ENCODE results near the gene RSPH6A. TPM values are rescaled to one million over a fixed set of nuclear protein-coding genes. Genes with fewer than 3 reads are reported as not detected.

Gene RSPH6A
- total RNA-seq, 1 donor, result 0.18 TPM

DNA sequence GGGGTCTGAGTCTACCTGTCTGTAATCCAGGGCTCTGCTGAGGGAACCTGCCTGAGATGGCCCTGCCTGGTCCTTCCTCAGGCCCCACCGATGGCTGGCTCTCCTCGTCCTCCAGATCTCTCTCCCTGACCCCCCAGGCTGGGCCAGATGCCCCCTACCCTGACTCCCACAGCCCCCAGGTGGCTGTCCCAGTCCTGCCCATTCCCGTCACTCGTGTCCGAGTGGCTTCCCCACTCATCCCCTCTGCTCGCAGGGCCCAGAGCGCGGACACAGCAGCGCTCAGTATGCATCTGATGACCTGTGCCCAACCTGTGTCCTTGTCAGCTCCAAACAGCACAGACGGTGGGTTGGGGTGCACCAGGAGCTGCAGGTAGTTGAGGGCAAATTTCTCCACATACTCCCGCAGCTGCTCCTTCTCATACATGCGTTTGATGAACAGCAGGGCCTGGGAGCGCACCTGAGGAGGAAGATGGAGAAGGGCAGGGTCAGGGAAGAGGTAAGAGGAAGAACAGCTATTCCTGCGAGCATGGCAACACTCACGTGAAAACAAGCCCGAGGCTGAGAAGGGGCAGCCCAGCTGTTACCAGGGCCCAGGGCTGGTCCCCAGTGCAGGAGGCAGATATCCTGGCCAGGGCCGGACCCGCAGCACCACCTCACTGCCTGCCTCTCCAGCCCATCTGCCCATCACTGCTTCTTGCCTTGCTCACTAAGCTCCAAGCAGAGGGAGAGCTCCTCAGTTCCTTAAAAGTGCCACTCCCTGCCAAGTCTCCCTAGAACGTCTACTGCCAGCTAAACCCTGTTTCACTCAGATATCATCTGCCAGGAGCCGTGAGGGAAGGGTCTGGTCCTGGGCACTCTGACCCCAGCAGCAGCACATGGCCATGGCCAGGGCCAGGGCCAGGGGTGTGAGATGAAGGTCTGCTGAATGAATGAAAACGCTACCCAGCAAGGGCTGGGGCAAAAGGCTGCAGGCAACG is 11.1 kb upstream of the RSPH6A start:
- TF ChIP-seq, protein P1, sequence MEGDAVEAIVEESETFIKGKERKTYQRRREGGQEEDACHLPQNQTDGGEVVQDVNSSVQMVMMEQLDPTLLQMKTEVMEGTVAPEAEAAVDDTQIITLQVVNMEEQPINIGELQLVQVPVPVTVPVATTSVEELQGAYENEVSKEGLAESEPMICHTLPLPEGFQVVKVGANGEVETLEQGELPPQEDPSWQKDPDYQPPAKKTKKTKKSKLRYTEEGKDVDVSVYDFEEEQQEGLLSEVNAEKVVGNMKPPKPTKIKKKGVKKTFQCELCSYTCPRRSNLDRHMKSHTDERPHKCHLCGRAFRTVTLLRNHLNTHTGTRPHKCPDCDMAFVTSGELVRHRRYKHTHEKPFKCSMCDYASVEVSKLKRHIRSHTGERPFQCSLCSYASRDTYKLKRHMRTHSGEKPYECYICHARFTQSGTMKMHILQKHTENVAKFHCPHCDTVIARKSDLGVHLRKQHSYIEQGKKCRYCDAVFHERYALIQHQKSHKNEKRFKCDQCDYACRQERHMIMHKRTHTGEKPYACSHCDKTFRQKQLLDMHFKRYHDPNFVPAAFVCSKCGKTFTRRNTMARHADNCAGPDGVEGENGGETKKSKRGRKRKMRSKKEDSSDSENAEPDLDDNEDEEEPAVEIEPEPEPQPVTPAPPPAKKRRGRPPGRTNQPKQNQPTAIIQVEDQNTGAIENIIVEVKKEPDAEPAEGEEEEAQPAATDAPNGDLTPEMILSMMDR (IDR thresholded peaks at IDR 0.05; ENCODE audit: insufficient read depth, low read length), result no peak
- no peak for DNase-seq (ENCODE audit: low read depth)
- no peak overlapping the region for H3K4me3 ChIP-seq (ENCODE audit: low read depth, low read length)

DNA sequence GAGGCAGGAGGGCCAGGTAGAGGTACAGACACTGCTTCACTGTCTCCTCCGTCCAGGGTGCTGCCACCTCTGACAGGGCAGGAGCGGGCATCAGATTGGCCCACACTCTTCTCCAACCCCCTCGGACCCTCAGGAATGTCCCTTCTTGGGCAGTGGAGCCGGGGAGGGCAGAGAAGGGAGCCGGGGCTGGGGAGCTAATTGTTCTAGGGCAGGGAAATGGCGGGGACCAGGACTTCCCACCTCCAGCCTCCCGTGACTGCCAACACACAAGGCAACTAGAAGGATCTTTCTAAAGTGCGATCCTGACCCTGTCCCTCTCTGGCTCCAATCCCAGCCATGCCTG is 10.1 kb upstream of the RSPH6A start:
- no peak for DNase-seq (ENCODE audit: low read depth)
- TF ChIP-seq, protein P1 (IDR thresholded peaks at IDR 0.05; ENCODE audit: insufficient read depth, low read length), result no peak
- H3K4me3 ChIP-seq (ENCODE audit: low read depth, low read length), result no peak overlapping the region

DNA sequence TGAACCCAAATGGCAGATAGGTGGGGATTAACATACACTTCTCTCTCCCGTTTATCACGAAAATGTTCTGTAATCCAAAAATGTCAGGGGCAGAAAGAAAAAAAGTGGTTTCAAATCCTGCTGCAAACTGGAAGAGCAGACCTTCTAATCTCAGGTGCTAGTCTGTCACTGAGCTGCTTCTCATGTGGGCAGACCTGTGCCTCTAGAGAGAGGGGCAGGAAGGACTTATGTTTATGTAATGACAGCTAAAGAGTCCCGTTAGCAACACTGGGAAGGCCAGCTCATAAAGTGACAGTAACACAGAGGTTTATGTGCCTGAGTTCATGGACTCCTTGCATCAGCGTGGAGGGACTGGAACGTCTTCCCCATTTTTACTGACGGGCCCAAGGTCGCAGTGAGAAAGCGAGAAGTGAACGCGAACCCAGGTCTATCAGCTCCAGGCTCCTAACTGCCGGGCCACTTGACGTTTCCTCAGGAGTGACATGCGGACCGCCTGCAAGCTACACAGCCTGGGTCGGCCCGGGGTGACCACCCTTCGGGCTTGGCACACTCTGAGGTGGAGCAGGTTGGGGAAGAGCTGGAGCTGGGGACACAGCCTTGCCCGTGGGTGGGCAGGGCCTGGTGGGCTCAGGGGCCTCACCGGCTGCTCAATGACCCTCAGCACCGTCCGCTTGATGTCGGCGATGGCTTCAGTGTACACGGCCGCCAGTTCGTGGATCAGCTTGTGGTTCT is 9.6 kb upstream of the RSPH6A start:
- no peak for DNase-seq (ENCODE audit: low read depth)
- no peak overlapping the region for H3K4me3 ChIP-seq (ENCODE audit: low read depth, low read length)
- TF ChIP-seq, protein P1 (IDR thresholded peaks at IDR 0.05; ENCODE audit: insufficient read depth, low read length), result no peak

DNA sequence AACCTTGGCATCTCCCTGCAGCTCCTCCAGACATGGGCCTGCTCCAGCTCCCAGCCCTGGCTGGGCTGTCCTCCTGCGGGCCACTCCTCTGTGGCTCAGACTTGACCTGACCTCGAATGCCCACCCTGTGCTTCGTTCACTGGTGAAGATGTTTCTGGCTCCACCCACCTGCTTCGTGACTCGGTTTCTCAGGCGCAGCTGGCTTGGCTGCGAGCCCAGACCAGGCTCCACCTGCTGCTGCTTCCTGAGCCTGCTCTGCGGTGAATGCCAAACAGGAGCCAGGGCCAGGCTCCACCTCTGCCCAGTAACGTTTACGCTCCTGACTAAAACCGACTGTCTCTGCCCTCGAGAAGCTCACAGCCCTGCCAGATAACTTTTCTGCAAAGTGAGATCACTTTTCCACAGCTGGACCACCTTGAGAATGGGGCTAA is 8.9 kb upstream of the RSPH6A start:
- no peak for DNase-seq (ENCODE audit: low read depth)
- no peak overlapping the region for H3K4me3 ChIP-seq (ENCODE audit: low read depth, low read length)
- TF ChIP-seq, protein P1 (IDR thresholded peaks at IDR 0.05; ENCODE audit: insufficient read depth, low read length), result no peak

- DNase-seq (ENCODE audit: low read depth), result no peak
- TF ChIP-seq, protein P1 (IDR thresholded peaks at IDR 0.05; ENCODE audit: insufficient read depth, low read length), result no peak
Measured at GRCh38 chr19:45823182-45823581, 8.1 kb upstream of the RSPH6A start.

DNA sequence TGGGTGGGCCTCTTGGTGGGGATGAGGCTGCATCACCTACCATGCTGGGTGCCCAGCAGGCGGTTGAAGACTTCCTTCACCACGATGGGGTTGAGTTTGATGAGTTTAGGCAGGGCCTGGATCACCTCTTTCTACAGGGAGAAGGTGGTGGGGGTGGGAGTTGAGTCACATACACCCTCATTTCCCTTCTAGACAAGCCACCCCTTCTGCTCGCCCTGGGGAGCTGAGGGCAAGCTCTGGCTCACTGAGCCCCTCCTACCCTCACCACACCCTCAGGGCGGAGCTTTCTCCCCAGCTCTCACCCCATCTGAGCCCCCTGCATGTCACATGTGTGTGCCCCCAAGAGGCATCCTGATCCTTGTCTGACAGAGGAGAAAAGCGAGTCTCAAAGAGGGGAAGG is 7.6 kb upstream of the RSPH6A start:
- TF ChIP-seq, protein P1 (IDR thresholded peaks at IDR 0.05; ENCODE audit: insufficient read depth, low read length), result no peak
- DNase-seq (ENCODE audit: low read depth), result no peak
- H3K4me3 ChIP-seq (ENCODE audit: low read depth, low read length), result no peak overlapping the region

More at GRCh38 chr19:45823182-45823581, 8.1 kb upstream of the RSPH6A start:
- no peak overlapping the region for H3K4me3 ChIP-seq (ENCODE audit: low read depth, low read length)

Measured in fibroblast of the aortic adventitia (primary cell).